ACC112 (cell line): ENCODE results near the gene FKBP1B.
A peak's percentile ranks its signal among the peaks of the same experiment; 100 is the strongest.

ENCODE experiments used
- H2AFZ ChIP-seq: fragments of 200-600 bp; sonication (generic); one replicate; pipeline ENCODE4 v1.6.0; 2017; ENCODE audit warnings: antibody characterized with exemption, low read length; ENCODE audit not compliant: unreplicated experiment
- H3K27ac ChIP-seq: fragments of 200-600 bp; sonication (generic); 2 replicates; pipeline ENCODE4 v1.5.1; 2014; ENCODE audit warnings: low read depth, mild to moderate bottlenecking, antibody characterized with exemption, low read length, moderate library complexity
- H3K27me3 ChIP-seq: fragments of 200-600 bp; sonication (generic); 2 replicates; pipeline ENCODE4 v1.6.1; 2014; ENCODE audit warnings: mild to moderate bottlenecking, antibody characterized with exemption, low read length, moderate library complexity, mixed read lengths; ENCODE audit not compliant: insufficient read depth
- H3K36me3 ChIP-seq: fragments of 200-600 bp; sonication (generic); 2 replicates; pipeline ENCODE4 v1.6.1; 2016; ENCODE audit warnings: mild to moderate bottlenecking, antibody characterized with exemption, low read length, moderate library complexity, mixed read lengths; ENCODE audit not compliant: insufficient read depth
- H3K4me1 ChIP-seq: fragments of 200-600 bp; sonication (generic); one replicate; pipeline ENCODE4 v1.6.1; 2016; ENCODE audit warnings: low read length, mixed read lengths; ENCODE audit not compliant: insufficient read depth, unreplicated experiment, control insufficient read depth
- H3K4me3 ChIP-seq: fragments of 200-600 bp; sonication (generic); 2 replicates; pipeline ENCODE4 v1.5.1; 2014; ENCODE audit warnings: mild to moderate bottlenecking, low read depth, low read length
- H3K79me2 ChIP-seq: fragments of 200-600 bp; sonication (generic); one replicate; pipeline ENCODE4 v1.6.0; 2016; ENCODE audit warnings: low read length; ENCODE audit not compliant: control insufficient read depth, unreplicated experiment, insufficient read depth

Gene FKBP1B

GRCh38 chr2:24047703-24048033 is 1.9 kb upstream of the FKBP1B start:
- H3K4me3 ChIP-seq, result peak overlapping the region; percentile 22; the same call in 1 of the 2 replicates
- peaks cover 3% of the 10 kb centered on the region for H3K4me1 ChIP-seq
- peak overlapping the region; percentile 77 for H2AFZ ChIP-seq
- H3K36me3 ChIP-seq, result no peaks in the 10 kb centered on the region
- no peak overlapping the region for H3K27ac ChIP-seq
- peaks cover 18% of the 10 kb centered on the region for H3K79me2 ChIP-seq
- no peaks in the 10 kb centered on the region for H3K27me3 ChIP-seq

DNA sequence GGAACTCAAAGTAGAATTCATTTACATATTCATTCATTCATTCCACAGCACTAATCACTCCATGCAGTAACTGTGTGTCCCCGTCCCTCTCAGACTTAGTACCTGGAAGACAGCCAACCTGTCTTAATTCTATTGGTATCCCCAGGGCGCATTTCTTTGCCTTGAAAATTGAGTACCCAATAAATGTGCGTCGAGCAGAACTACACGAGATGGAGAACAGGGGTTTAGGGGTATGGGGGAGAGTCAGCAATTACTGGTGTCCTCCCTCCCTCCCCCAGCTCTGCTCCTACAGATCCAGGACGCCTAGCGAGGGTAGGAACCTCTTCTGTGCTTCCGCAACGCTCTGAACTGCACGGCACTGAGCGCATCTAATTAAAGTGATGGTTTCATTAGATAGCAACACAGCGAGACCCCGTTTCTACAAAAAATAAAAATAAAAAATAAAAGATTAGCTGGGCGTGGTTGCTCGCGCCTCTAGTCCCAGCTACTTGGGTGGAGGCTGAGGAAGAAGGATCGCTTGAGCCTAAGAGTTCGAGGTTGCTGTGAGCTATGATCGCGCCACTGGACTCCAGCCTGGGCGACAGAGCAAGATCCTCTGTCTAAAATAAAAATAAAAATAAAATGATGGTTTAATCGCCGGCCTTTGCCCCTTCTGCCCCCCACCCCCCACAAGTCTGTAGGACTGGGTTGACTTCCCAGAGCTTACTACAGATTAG is 614 bp upstream of the FKBP1B start:
- Histone ChIP-seq H3K4me3 (peak overlapping the region; percentile 86), H2AFZ (peak overlapping the region; percentile 61), H3K4me1 (peaks cover 3% of the 10 kb centered on the region), H3K36me3 (no peaks in the 10 kb centered on the region), H3K27ac (no peak overlapping the region), H3K27me3 (no peaks in the 10 kb centered on the region), H3K79me2 (peaks cover 17% of the 10 kb centered on the region)

- H3K79me2 ChIP-seq, result peaks cover 10% of the 10 kb centered on the region
- peak overlapping the region; percentile 61 for H2AFZ ChIP-seq
- no peaks in the 10 kb centered on the region for H3K36me3 ChIP-seq
- H3K27me3 ChIP-seq, result no peaks in the 10 kb centered on the region
- no peak overlapping the region for H3K27ac ChIP-seq
- peaks cover 3% of the 10 kb centered on the region for H3K4me1 ChIP-seq
- H3K4me3 ChIP-seq, result peak overlapping the region; percentile 86
These were observed 769 bp downstream of the FKBP1B start for GRCh38 chr2:24050041-24050979.

GRCh38 chr2:24051833-24052232 is 2.3 kb downstream of the FKBP1B start:
- H3K4me1 ChIP-seq, result no peaks in the 10 kb centered on the region
- no peak overlapping the region for H3K27ac ChIP-seq

DNA sequence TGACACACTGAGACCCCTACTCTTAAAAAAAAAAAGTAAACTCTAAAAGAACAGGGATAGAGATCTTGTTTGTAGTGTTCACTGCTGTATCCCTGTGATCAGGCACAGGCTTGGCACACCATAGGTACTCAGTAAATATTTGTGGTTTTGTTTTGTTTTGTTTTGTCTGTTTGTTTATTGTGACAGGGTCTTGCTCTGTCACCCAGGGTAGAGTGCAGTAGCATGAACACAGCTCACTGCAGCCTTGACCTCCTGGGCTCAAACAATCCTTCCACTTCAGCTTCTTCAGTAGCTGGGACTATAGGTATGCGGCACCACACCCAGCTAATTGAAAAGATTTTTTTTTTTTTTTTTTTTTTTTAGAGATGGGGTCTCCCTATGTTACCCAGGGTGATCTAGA is 3.4 kb downstream of the FKBP1B start:
- Histone ChIP-seq H3K27me3 (no peaks in the 10 kb centered on the region), H2AFZ (no peak overlapping the region), H3K4me3 (no peak overlapping the region), H3K4me1 (no peaks in the 10 kb centered on the region), H3K79me2 (no peaks in the 10 kb centered on the region), H3K27ac (no peak overlapping the region), H3K36me3 (no peaks in the 10 kb centered on the region)

More at GRCh38 chr2:24051833-24052232, 2.3 kb downstream of the FKBP1B start:
- Histone ChIP-seq H3K27me3 (no peaks in the 10 kb centered on the region), H2AFZ (no peak overlapping the region), H3K36me3 (no peaks in the 10 kb centered on the region), H3K79me2 (no peaks in the 10 kb centered on the region), H3K4me3 (no peak overlapping the region)

- no peak overlapping the region for H3K27ac ChIP-seq
- H3K36me3 ChIP-seq, result no peaks in the 10 kb centered on the region
- H2AFZ ChIP-seq, result no peak overlapping the region
- H3K79me2 ChIP-seq, result no peaks in the 10 kb centered on the region
- peaks cover 6% of the 10 kb centered on the region for H3K4me1 ChIP-seq
- no peak overlapping the region for H3K4me3 ChIP-seq
- H3K27me3 ChIP-seq, result no peaks in the 10 kb centered on the region
These were observed 4.9 kb downstream of the FKBP1B start for GRCh38 chr2:24054366-24055010.

- Histone ChIP-seq H3K27me3 (no peaks in the 10 kb centered on the region), H3K79me2 (no peaks in the 10 kb centered on the region), H3K27ac (no peak overlapping the region), H3K4me1 (peaks cover 6% of the 10 kb centered on the region), H3K36me3 (no peaks in the 10 kb centered on the region), H2AFZ (no peak overlapping the region), H3K4me3 (no peak overlapping the region)
These were observed 6.2 kb downstream of the FKBP1B start for GRCh38 chr2:24055750-24056149.

GRCh38 chr2:24058564-24059271 is 9.2 kb downstream of the FKBP1B start:
- H3K27me3 ChIP-seq, result no peaks in the 10 kb centered on the region
- no peak overlapping the region for H3K27ac ChIP-seq
- no peaks in the 10 kb centered on the region for H3K36me3 ChIP-seq
- H3K4me3 ChIP-seq, result no peak overlapping the region
- no peak overlapping the region for H2AFZ ChIP-seq
- no peaks in the 10 kb centered on the region for H3K79me2 ChIP-seq
- peaks cover 6% of the 10 kb centered on the region for H3K4me1 ChIP-seq

GRCh38 chr2:24065341-24065740 is 15.8 kb downstream of the FKBP1B start:
- Histone ChIP-seq H3K4me1 (no peaks in the 10 kb centered on the region), H3K27me3 (no peaks in the 10 kb centered on the region), H3K79me2 (peaks cover 1% of the 10 kb centered on the region), H3K4me3 (no peak overlapping the region), H3K27ac (no peak overlapping the region), H3K36me3 (peaks cover 20% of the 10 kb centered on the region), H2AFZ (no peak overlapping the region)

GRCh38 chr2:24072259-24072658 is 22.7 kb downstream of the FKBP1B start:
- H3K79me2 ChIP-seq, result peaks cover 44% of the 10 kb centered on the region
- no peak overlapping the region for H3K27ac ChIP-seq
- peaks cover 10% of the 10 kb centered on the region for H3K4me1 ChIP-seq
- H3K4me3 ChIP-seq, result no peak overlapping the region
- no peak overlapping the region for H2AFZ ChIP-seq
- H3K27me3 ChIP-seq, result no peaks in the 10 kb centered on the region
- peaks cover 38% of the 10 kb centered on the region for H3K36me3 ChIP-seq
